ENCODE measurements around the gene ACBD6. TPM values are rescaled to one million over a fixed set of nuclear protein-coding genes. Genes with fewer than 3 reads are reported as not detected.

Gene ACBD6
- total RNA-seq, 1 donor from 2014 or later: 80.5 TPM

DNA sequence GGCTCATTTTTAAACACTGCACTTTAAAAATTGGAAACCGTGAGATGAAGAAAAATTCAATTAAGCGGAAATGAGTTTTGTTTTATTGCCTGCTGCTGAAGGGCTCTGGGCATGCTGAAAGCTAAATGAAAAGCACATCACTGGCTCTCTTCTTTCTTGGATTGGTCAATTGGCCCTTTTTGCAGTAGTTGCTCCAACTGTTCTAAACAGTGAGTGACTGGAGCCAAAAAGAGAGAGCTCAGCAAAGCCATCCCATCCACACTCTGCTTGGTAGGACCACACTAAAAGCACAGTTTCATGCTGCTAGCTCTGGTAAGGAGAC, 224.2 kb downstream of the ACBD6 start:
- Mint-ChIP-seq H3K27ac (no peak overlapping the region), H3K4me3 (no peak overlapping the region), H3K27me3 (ENCODE audit: low read depth) (no peaks in the 10 kb centered on the region), H3K4me1 (peaks cover 34% of the 10 kb centered on the region), H3K36me3 (peaks cover 28% of the 10 kb centered on the region), H3K9me3 (no peaks in the 10 kb centered on the region)
- DNase-seq (ENCODE audit: low spot score in 2 of 2, unreplicated experiment in 2 of 2): no peak
- TF ChIP-seq, protein P1, sequence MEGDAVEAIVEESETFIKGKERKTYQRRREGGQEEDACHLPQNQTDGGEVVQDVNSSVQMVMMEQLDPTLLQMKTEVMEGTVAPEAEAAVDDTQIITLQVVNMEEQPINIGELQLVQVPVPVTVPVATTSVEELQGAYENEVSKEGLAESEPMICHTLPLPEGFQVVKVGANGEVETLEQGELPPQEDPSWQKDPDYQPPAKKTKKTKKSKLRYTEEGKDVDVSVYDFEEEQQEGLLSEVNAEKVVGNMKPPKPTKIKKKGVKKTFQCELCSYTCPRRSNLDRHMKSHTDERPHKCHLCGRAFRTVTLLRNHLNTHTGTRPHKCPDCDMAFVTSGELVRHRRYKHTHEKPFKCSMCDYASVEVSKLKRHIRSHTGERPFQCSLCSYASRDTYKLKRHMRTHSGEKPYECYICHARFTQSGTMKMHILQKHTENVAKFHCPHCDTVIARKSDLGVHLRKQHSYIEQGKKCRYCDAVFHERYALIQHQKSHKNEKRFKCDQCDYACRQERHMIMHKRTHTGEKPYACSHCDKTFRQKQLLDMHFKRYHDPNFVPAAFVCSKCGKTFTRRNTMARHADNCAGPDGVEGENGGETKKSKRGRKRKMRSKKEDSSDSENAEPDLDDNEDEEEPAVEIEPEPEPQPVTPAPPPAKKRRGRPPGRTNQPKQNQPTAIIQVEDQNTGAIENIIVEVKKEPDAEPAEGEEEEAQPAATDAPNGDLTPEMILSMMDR (IDR thresholded peaks at IDR 0.05; ENCODE audit: unreplicated experiment): no peak

DNA sequence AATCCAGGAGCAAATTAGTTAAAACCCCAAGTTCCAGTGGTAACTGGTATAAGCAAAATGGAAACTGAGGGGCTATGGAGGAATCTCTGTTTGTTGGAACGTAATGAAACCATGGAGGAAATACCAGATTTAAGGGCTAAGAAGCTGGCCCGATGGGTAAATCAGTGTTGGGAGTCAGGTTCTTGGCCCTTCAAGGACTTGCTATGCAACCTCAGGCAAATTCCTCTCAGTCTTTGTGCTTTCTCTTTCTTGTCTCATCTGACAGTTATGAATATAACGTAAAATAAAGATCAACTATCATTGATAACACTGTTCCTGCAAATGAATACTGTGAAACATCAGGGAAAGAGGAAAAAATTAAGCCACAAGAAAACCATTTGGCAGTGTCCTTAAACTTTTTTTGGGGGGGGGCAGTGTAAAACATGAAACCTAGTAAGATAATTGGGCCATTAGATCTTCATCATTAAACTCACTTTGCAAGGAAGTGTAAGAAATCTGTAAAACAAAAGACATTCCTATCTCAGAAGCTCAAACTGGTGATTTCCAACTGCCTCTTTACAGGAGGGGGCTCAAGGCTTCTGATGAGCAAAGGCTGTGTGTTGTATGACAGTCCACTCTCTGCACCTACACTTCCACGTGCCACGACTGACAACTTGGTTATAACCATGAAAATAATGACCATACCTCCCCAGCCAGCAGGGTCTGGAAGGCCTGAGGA, 224.7 kb downstream of the ACBD6 start:
- Mint-ChIP-seq H3K4me3 (no peak overlapping the region), H3K9me3 (no peaks in the 10 kb centered on the region), H3K27me3 (ENCODE audit: low read depth) (no peaks in the 10 kb centered on the region), H3K36me3 (peaks cover 31% of the 10 kb centered on the region), H3K4me1 (peaks cover 32% of the 10 kb centered on the region), H3K27ac (no peak overlapping the region)
- TF ChIP-seq, protein P1 (IDR thresholded peaks at IDR 0.05; ENCODE audit: unreplicated experiment): no peak
- no peak for DNase-seq (ENCODE audit: low spot score in 2 of 2, unreplicated experiment in 2 of 2)

DNA sequence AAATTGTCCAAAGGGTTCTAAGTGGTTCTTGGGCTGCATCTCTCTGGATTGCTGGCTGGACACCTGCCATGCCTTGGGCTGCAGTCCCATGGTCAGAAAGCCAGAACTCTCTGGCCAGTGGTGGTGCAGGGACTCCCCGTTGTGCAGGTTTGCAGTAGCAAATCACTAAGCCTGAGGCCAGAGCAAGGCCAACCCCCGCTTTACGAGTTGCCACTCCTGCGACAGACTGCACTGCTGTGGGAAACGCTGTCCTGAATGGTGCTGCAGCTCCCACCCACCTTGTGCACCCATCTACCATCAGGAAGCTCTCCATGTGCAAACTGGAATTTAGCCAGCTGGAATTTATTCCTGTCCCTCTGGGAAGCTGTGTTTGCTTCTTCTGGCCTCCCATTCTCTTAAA, 226.7 kb downstream of the ACBD6 start:
- H3K4me1 Mint-ChIP-seq: peaks cover 24% of the 10 kb centered on the region
- DNase-seq (ENCODE audit: low spot score in 2 of 2, unreplicated experiment in 2 of 2): no peak
- no peak overlapping the region for H3K4me3 Mint-ChIP-seq
- H3K36me3 Mint-ChIP-seq: peaks cover 29% of the 10 kb centered on the region
- no peak overlapping the region for H3K27ac Mint-ChIP-seq
- H3K9me3 Mint-ChIP-seq: no peaks in the 10 kb centered on the region
- H3K27me3 Mint-ChIP-seq (ENCODE audit: low read depth): no peaks in the 10 kb centered on the region
- TF ChIP-seq, protein P1 (IDR thresholded peaks at IDR 0.05; ENCODE audit: unreplicated experiment): no peak

DNA sequence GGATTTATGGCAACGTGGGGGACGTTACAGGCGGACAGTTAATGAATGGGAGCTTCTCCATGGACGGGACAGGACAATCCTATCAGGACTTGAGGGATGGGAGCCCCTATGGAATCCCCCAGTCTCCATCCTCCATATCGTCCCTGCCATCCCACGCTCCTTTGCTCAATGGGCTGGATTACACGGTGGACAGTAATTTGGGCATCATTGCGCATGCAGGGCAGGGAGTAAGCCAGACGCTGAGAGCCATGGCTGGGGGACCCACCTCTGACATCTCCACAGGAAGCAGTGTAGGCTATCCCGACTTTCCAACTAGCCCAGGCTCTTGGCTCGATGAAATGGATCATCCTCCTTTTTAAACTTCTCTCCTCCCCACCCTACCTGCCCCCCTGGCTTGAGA, 228.2 kb downstream of the ACBD6 start:
- TF ChIP-seq, protein P1 (IDR thresholded peaks at IDR 0.05; ENCODE audit: unreplicated experiment): no peak
- DNase-seq (ENCODE audit: low spot score in 2 of 2, unreplicated experiment in 2 of 2): no peak
- H3K36me3 Mint-ChIP-seq: peaks cover 23% of the 10 kb centered on the region
- peaks cover 25% of the 10 kb centered on the region for H3K4me1 Mint-ChIP-seq
- H3K9me3 Mint-ChIP-seq: no peaks in the 10 kb centered on the region
- no peaks in the 10 kb centered on the region for H3K27me3 Mint-ChIP-seq (ENCODE audit: low read depth)
- H3K4me3 Mint-ChIP-seq: no peak overlapping the region
- H3K27ac Mint-ChIP-seq: no peak overlapping the region

- H3K4me3 Mint-ChIP-seq: no peak overlapping the region
- H3K36me3 Mint-ChIP-seq: peaks cover 23% of the 10 kb centered on the region
- H3K27ac Mint-ChIP-seq: no peak overlapping the region
- H3K27me3 Mint-ChIP-seq (ENCODE audit: low read depth): no peaks in the 10 kb centered on the region
- TF ChIP-seq, protein P1 (IDR thresholded peaks at IDR 0.05; ENCODE audit: unreplicated experiment): no peak
- peaks cover 24% of the 10 kb centered on the region for H3K4me1 Mint-ChIP-seq
- DNase-seq (ENCODE audit: low spot score in 2 of 2, unreplicated experiment in 2 of 2): no peak
- H3K9me3 Mint-ChIP-seq: no peaks in the 10 kb centered on the region
Measured at GRCh38 chr1:180273066-180273465, 229.3 kb downstream of the ACBD6 start.

GRCh38 chr1:180272395-180272794, 230.0 kb downstream of the ACBD6 start:
- Mint-ChIP-seq H3K27ac (no peak overlapping the region), H3K4me1 (peaks cover 17% of the 10 kb centered on the region), H3K36me3 (peaks cover 23% of the 10 kb centered on the region), H3K4me3 (no peak overlapping the region), H3K27me3 (ENCODE audit: low read depth) (no peaks in the 10 kb centered on the region), H3K9me3 (no peaks in the 10 kb centered on the region)
- DNase-seq (ENCODE audit: low spot score in 2 of 2, unreplicated experiment in 2 of 2): no peak
- TF ChIP-seq, protein P1 (IDR thresholded peaks at IDR 0.05; ENCODE audit: unreplicated experiment): no peak
